MM.1S (cell line): ENCODE measurements around the gene CLMP.
"Not testable (repeated sequence)": the region's sequence is repeated elsewhere in the genome, so short reads cannot be mapped to it uniquely, and the experiment has no call there.

Source experiments
- EZH2 ChIP-seq: fragments of 300-600 bp; sonication (generic); optimal IDR thresholded peaks from 2 replicates; pipeline ENCODE3; 2017; ENCODE audit warnings: low read depth, mild to moderate bottlenecking, antibody characterized with exemption, low read length, mixed read lengths
- EZH2phosphoT487 ChIP-seq: fragments of 300-600 bp; sonication (generic); IDR thresholded peaks from 2 replicates; pipeline ENCODE4 v1.6.1; 2018; ENCODE audit warnings: antibody characterized with exemption, low read length
- TF ChIP-seq, protein P1 (sequence below): fragments of 300-600 bp; sonication (generic); IDR thresholded peaks from 2 replicates; pipeline ENCODE4 v1.5.1; 2016; ENCODE audit warnings: antibody characterized with exemption, low read length, mixed read lengths

GRCh38 chr11:123088896-123089295 is 106.2 kb downstream of the CLMP start:
- TF ChIP-seq, protein P1, sequence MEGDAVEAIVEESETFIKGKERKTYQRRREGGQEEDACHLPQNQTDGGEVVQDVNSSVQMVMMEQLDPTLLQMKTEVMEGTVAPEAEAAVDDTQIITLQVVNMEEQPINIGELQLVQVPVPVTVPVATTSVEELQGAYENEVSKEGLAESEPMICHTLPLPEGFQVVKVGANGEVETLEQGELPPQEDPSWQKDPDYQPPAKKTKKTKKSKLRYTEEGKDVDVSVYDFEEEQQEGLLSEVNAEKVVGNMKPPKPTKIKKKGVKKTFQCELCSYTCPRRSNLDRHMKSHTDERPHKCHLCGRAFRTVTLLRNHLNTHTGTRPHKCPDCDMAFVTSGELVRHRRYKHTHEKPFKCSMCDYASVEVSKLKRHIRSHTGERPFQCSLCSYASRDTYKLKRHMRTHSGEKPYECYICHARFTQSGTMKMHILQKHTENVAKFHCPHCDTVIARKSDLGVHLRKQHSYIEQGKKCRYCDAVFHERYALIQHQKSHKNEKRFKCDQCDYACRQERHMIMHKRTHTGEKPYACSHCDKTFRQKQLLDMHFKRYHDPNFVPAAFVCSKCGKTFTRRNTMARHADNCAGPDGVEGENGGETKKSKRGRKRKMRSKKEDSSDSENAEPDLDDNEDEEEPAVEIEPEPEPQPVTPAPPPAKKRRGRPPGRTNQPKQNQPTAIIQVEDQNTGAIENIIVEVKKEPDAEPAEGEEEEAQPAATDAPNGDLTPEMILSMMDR, result not testable (repeated sequence)
- not testable (repeated sequence) for TF ChIP-seq EZH2, EZH2phosphoT487
